Breast epithelium (tissue), 3 donors: Measurements from ENCODE around the gene DPYD.

Experiments used
- POLR2A ChIP-seq: fragments of 450-650 bp; IDR thresholded peaks from one replicate; pipeline ENCODE4 v1.6.1; 2016; ENCODE audit warnings: antibody characterized with exemption, mild to moderate bottlenecking, moderate library complexity
- POLR2AphosphoS5 ChIP-seq, 3 donors: sonication (generic); formaldehyde crosslinking; IDR thresholded peaks; one replicate each; pipeline ENCODE4 v1.6.1; 2017; ENCODE audit warnings: antibody characterized with exemption in 3 of 3

DNA sequence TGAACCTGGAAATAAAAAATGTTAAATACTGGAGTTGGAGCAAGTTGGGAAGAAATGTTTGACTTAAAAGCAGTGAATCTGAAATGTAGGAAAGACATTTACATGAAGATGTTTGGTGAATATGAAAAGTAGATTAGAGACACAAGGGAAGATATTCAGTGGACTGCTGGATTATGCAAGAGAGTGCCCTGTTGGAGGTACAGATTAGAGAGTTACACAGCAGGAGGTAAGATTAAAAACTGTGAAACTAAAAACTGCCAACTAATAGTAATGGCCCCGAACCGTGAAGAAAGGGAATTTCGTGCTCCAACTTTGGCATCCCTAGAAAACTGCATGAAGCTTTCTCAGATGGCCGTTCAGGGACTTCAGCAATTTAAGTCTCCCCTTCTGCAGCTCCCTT lies 375.4 kb downstream of the DPYD start:
- TF ChIP-seq POLR2AphosphoS5 (IDR thresholded peaks at IDR 0.05) (no peak), POLR2A (no peak)
